HG03045 (cell line): ENCODE results near the gene MTA1.
A peak's percentile ranks its signal among the peaks of the same experiment; 100 is the strongest.

Source experiments
- ATAC-seq: cut with Tn5 transposase; IDR thresholded peaks from one replicate; pipeline ENCODE4 v1.9.1; 2021; ENCODE audit warnings: mild to moderate bottlenecking, moderate library complexity; ENCODE audit not compliant: unreplicated experiment

MTA1 gene

DNA sequence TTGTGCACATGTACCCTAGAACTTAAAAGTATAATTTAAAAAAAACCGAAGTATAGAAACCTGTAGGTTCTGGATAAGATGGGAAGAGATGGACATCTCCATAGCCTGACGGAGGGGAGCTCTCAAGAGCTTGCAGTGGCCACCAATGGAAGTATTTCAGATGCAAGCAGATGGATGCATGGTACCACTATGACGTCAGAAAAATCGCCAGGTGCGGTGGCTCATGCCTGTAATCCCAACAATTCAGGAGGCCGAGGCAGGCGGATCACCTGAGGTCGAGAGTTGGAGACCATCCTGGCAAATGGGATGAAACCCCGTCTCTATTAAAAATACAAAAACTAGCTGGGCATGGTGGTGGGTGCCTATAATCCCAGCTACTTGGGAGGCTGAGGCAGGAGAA lies 17.9 kb upstream of the MTA1 start:
- ATAC-seq: no peak

DNA sequence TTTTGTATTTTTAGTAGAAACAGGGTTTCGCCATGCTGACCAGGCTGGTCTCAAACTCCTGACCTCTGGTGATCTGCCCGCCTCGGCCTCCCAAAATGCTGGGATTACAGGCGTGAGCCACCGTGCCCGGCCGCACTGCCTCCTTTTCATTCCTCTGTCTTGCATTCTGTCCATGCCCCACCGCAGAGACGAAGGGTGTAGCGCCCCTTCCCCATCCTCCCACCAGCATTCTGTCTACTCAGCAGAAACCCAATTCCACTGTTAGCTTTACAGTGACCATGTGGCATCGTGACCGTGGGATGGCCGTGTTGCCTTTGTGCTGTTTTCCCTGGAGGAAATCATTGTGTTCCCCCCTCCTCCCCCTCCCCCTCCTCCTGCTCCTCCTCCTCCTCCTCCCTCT lies 11.0 kb upstream of the MTA1 start:
- ATAC-seq: no peak

DNA sequence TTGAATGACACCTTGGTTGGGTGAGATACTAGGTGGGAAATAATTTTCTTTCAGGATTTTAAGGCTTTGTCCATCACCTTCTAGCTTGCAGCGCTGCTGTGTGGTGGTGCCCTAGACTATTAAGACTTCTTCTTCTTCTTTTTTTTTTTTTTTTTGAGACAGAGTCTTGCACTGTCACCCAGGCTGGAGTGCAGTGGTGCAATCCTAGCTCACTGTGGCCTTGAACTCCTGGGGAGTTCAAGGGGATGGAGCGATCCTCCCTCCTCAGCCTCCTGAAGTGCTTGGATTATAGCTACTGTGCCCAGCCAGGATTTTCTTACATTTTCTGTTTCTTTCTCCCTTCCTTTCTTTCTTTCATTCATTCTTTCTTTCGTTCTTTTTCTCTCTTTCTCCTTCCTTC lies 10.3 kb upstream of the MTA1 start:
- ATAC-seq: no peak

DNA sequence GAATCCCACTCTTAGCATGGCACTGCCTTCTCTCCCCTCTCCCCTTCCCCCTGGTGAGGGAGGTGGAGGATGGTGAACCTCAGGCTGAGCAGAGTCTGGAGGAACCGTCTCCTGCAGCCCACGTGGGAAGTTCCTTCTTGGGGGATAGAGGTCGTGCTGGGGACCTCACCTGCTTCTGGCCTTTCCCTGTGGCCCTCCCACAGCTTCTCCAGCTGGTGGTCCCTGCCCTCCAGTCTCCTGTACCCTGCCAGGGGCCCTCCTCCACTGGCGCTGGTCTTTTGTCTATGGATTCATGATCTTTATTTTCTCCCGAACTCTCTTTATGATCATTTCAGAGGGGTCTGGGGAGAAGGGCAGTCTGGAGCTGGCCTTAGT lies 9.0 kb upstream of the MTA1 start:
- no peak for ATAC-seq

DNA sequence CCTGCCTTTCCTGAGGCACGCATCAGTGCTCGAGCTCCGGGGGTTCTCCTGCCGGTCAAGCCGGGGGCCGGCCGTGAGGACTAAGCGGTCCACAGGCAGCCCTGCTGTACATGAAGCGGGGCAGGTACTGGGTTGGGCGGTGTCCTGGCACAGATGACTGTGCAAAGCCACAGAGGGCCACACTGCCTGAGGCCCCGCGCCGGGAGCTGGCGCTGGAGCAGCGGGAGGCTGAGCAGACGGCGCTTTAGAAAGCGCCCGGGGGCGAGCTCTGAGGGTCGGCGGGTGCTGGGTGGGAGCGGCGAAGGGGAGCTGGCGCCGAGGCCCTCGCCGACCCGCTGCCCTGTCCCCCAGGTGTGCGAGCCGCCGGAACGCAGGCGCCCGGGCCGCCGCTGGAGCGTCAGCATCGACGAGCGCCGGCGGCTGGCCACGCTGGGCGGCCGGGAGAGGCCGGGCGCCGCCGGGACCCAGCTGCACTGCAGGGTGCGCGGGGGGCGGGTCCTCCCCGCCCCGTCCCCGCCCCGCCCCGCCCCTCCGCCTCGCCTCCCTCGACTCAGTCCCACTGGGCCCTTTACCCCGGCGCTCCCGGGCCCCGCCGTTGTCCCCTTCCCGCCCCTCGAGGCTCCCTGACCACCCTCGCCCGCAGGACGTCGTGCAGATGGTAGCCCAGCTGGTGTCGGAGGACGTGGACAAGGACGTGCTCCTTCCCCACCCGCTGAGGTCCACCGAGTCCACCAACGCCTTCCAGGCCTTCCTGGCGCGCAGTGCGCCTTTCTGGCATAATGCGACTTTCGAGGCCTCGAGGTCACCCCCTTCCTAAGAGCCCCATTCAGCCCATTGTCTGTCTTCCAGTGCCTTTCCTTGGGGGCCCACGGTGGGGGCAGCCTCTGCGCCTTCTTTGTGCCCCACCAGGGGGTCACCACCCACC lies 8.3 kb upstream of the MTA1 start:
- ATAC-seq: no peak

DNA sequence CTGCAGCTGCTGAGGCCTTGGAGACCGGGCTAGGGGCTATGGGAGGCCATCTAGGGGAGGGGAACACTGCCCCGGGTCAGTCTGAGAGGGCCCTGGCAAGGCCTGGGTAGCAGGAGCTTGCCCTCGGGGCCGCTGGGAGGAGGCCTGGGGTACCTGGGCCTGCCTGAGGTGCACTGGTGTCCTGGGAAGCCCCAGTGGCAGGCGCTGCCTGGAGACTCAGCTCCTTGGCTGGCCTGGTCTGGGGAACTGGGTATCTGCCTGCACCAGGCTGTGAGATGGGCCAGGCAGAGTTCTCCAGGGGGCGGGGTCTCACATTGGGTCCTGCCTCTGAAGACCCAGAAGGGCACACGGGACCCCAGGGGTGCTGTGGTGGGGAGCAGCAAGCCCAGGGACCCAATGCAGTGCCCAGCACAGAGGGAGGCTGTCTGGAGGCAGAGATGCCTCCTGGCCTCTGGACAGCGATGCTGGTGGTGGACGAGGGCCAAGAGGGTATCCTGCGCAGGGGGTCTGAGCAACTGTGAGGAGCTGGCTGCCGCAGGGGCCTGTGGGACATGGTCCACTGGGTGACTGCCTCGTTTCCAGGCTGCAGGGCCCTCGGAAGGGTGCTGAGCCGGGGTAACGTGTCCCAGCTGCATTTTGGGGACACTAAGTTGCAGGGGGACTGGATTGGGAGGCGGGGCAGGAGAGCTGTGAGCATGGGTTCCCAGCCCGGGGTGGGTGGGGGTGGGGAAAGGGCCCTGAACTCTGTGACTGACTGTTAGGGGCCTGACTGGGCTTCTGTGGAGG lies 7.4 kb upstream of the MTA1 start:
- no peak for ATAC-seq

DNA sequence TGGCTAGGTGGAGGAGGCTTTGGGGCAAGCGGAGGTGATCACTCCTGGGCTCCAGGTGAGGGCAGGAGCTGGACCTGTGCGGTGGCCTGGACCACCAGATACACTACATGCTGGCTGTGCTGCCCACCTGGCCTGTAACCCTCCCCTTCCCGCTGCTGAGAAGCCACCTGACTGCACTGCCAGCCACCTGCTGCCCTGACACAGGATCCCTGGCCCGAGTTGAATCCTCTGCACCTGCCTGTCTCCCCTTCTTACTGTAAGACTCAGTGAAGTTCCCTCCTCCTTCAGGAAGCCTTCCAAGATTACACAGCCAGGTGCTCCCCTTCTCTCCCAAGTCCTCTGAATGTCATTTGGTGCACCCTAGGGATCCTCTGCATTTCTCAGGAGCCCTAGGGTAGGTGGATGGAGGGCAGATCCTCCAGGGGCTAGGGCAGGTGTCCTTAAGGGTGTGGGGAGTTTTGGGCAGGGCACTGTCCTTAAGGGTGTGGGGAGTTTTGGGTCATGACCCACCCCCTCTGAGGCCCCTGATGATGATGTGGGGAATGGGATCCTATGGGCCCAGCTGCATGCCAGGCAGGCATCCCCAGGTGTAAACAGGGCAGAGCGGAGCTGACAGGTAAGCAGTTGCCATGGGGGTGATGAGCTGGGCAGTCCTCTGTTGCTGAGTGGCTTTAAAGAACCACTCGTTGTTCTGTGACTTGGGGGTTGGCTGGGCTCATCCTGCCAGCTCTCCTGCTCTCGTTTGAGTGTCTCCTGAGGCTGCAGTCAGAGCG lies 6.7 kb upstream of the MTA1 start:
- ATAC-seq: no peak

DNA sequence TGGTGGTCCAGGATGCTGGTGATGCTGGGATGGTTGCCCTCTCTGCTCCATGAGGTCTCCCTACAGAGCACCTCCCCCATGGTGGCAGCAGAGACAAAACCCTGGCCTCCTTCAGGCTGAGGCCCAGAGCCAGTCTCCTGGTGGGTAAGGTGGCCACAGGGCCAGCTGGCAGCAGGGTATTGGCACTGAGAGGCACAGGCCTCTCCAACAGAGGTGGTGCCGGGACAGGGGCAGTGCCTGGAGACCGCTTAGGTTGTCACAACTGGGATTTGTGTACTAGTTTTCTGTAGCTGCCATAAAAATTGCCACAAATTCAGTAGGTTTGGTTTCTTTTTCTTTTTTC lies 6.1 kb upstream of the MTA1 start:
- no peak for ATAC-seq

DNA sequence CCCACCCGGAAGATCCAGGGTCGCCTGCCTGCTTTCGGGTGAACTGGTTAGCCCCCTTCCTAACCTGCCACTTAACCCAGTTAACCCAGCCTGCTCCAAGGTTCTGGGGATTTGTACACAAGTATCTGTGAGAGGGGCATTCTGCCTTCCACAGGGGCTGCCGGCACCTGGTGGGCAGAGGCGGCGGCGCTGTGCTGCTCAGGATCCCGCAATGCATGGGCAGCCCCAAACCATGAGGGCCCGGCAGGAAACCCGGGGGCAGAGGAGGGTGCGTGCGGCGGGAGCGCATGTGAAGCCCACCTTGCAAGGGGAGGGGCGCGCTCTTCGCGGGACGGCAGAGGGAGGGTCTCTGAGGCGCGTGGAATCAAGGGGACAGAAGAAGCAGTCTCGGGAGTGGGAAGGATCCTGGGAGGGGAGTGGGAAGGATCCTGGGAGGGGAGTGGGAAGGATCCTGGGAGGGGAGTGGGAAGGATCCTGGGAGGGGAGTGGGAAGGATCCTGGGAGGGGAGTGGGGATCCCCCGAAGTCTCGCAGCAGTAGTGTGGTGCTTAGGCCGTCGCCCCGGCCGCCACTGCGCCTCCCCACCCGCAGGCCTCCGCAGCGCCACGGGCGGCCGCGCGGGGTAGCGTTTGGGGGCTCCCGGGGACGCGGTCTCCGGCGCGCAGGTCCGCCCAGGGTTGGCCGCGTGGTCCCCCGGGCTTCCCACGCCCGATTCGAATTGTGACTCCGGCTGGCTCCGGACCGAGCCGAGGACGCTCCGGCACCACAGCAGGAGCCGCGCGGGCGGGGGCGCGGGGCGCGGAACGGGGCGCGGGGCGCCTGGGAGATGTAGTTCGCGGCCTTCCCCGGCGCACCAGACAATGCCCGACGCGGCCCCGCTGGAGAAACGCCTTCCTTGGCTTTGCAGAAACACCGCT lies 4.9 kb upstream of the MTA1 start:
- peak; percentile 54 for ATAC-seq

DNA sequence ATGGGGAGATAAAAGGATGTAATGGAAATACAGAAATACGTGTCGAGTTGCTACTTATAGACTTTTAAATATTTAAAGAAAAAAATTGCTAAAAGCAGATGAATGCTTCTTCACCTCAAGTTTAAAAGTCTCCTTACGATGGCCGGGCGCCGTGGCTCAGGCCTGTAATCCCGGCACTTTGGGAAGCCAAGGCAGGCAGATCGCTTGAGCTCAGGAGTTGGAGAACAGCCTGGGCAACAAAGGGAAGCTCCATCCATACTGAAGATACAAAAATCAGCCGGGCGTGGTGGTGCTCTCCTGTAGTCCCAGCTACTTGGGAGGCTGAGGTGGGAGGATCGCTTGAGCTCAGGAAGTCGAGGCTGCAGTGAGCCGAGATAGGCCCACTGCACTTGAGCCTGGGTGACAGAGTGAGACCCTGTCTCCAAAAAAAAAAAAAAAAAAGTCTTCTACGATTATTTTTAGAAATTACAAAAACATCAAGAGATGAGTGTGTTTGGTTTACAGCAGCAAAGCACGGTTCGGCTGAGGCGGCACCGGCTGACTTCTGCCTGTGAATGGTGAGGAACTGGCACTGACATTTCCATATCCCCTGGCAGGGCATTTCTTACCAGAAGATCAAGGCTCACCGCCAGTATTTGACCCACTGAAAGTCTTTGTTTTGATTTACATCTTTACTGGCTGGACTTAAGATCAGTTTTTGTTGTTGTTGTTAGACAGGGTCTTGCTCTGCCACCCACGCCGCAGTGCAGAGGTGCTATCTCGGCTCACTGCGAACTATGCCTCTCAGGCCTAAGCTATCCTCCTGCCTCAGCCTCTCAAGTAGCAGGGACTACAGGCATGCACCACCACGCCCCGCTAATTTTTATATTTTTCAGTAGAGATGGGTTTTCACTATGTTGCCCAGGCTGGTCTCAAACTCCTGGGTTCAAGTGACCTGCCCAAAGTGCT lies 3.9 kb upstream of the MTA1 start:
- ATAC-seq: no peak

DNA sequence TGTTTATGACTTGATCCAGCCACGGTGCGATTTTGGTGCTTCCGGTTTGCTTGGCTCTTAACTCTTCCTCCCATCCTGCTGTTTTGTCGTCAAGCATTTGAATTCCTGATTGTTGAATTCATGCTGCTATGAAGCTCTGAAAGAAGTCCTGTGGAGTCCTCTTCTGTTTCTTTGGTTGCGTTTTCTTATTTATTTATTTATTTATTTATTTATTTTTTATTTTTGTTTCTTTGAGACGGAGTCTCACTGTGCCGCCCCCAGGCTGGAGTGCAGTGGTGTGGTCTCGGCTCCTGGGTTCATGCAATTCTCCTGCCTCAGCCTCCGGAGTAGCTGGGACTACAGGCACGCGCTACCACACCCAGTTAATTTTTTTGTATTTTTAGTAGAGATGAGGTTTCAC lies 3.0 kb upstream of the MTA1 start:
- no peak for ATAC-seq

DNA sequence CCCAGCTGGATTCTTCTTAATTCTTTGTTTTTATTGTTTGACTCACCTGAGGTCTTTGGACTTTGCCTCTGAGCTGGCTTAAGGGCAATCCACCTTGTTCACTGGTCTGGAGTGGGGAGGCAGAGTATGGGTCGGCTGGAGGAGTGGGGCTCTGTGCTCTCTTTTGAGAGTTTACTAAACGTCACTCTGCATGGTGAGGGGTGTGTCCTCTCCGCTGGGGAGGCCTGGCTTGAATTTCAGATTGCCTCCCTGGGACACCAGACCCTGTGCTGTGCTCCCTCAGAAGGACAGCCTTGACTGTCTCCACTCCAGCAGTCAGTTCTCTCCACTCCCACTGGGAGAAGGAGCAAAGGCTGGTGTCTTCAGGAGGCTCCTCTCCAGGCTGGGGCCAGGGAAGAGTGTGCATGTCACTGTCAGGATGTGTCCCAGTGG lies 1.9 kb upstream of the MTA1 start:
- no peak for ATAC-seq

DNA sequence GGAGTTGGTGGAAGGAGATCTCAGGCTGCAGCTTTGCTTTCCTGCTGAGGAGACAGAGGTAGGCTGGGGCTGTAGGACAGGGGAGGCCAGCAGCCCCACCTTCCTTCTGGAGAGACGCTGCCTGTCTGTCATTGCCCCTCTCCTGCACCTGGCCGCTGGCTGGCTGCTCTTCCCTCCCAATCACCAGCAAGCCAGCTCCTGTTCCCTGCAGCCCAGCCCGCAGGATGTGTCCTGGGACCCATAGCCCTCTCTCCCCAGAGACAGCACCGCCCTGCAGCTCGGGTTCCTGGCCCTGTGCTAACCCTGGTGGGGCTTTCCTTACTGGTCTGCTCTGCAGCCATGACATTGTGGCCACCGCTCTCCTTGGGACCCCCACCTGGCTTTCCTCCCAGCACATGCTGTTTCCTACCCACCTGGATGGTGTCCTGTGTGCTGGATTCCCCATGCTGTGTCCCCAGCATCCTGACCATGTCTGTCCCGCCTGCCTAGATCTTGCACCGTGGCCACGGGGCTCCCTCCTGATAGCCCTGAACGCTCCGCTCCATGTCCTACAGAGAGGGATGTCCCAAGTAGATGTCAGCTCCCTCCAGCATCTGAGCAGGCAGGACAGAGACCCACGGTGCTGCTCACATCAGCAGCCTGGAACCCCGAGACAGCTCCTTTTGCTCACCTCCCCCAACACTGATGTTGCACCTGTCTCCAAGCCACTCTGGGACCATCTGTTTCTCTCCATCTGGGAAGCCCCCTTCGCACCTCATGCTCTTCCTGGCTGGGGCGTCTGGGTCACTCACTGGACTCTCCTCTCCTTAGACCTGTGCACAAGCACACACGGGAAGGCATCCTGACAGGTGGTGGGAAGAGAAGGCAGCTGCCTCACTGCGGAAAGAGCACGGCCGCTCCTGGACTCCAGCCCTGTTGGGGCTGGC lies 1.1 kb upstream of the MTA1 start:
- ATAC-seq: no peak

DNA sequence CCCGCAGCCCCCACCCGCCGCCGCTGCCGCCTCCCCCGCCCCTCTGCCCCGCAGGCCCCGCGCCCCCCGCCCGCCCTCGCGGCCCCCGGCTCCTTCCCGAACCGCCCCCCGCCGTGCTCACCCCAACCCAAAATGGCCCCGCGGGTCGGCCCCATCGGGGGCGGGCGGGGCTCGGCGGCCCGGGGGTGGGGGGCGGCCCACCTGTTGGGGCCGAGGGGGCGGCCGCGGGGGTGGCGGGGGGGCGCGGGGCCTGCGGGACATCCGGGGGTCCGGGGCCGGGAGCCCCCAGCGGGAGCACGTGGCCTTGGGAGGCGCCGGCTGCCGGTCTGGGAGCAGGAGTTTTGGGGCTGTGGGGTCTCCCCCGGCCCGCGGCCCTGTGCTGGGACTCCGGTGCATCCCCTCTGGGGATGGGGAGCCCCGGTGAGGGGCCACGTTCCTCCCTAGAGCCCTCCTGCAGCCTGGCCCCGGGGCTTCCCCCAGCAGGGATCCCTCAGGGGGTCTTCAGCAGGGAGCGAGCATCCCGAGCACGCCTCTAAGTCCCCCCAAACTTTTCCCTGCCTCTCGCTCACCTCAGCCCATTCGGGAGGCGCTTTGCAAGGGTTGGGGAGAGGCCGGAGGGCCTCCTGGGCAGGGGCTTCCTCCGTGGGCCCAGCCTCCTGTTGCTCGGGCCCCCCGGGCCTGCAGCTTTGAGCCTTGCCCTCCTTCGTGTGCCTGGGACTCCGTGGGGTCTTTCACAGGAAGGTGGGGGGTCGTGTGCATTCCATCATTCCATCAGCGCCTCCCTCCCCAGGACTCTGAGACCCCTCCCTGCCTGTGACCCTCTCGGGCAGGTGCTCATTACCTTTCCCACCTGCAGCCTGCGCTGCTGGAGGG lies 710 bp downstream of the MTA1 start:
- no peak for ATAC-seq

DNA sequence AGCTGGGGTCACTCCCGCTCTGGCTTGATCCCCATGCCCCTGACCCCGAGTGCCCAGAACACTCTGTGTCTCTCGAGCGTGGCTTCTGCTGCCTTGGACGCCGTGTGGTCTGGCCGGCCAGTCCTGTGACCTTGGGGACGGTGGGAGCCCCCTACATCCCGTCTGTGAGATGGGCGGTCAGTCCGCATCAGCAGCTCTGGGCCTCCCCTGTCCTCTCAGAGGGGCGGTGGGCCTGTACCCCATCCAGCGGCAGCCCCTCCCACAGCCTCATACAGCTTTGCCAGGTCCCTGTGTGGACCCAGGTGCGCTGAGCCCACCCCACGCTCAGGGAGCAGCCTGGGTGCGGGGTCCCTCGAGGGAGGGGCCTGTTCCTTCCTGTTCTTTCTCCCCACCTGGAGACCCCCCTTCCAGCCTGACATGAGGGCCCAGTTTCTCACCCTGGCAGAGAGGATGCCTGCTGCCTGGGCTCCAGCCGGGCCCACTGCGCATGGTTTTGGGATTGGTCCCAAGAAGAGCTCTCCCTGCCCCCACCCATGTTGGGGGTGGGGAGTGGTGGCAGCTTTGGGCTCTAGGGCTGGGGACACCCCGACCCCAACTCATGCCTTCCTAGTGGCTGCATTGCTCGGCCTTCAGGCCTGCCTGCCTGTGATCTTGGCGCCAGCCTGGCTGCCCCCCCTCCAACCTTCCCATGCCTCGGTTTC lies 1.5 kb downstream of the MTA1 start:
- ATAC-seq: no peak

DNA sequence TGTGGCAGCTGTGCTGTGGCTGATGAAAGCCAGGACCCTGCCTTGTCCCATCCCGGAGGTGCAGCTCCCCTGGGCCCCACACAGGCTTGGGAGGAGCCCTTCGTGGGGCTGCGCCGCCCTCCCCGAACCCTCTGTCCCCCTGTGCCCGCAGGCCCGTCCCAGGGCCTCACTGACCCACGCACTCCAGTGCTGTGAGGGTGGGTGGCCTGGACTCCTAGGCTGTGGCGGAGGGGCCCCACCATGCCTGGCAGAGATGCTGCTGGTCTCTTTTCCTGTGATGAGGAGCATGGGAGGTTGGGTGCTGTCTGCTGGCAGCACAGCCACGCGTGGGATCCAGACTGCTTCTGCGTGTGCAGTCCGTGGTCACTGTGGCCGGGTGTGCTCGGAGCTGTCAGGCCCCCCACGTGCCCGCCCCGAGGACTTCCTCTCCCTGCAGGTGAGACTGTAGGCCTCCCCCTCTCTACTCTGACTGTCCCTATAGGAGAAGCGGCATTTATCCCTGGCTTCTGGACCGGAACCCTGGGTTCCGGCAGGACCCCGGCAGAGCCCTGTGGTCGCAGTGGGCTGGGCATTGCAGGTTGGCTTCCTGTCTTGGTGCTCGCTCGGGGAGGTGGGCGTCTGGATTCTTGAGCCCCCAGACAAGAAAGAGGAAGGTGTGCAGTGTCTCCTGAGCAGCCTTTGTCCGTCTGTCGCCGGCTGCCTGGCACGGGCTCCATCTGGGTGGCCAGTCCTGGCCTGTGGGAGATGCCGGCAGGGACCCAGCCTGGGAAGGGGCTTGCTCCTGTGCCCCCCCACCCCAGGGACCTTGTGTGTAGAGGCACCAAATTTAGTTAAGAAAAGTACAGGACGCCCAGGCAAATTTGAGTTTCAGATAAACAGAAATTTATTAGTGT lies 2.3 kb downstream of the MTA1 start:
- no peak for ATAC-seq
